ENCODE results near the gene ALDH1L1.
"Not testable (repeated sequence)": the region's sequence is repeated elsewhere in the genome, so short reads cannot be mapped to it uniquely, and the experiment has no call there.

Gene ALDH1L1

DNA sequence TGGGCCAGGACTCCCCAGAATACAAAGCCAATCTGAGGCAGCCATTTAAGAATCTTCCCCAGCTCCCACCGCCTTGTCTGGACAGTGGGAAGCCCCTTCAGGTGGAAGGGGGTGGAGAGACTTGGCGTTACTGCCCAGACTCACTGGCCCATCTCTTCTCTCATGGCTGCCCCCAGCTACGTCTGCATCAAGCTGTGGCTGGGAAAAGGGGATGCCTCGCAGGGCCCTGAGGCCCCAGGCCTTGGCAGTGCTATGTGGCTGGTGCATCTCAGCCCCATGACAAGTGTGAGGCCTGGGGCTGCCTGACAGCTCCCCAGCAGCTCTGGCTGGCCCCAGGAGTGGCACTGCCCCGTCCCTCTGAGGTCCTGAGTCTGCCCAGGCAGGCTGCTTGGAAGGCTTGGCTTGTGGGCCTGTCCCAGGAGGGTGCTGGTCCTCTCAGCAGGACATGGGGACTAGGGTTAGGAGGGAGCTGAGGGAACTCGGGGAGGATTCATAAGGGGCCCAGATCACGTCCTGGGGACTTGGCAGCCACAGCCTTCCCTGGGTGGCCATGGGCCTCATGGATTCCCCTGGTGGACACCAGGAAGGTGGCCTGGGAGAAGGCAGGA is 76.3 kb downstream of the ALDH1L1 start:
- DNase-seq = no peak

DNA sequence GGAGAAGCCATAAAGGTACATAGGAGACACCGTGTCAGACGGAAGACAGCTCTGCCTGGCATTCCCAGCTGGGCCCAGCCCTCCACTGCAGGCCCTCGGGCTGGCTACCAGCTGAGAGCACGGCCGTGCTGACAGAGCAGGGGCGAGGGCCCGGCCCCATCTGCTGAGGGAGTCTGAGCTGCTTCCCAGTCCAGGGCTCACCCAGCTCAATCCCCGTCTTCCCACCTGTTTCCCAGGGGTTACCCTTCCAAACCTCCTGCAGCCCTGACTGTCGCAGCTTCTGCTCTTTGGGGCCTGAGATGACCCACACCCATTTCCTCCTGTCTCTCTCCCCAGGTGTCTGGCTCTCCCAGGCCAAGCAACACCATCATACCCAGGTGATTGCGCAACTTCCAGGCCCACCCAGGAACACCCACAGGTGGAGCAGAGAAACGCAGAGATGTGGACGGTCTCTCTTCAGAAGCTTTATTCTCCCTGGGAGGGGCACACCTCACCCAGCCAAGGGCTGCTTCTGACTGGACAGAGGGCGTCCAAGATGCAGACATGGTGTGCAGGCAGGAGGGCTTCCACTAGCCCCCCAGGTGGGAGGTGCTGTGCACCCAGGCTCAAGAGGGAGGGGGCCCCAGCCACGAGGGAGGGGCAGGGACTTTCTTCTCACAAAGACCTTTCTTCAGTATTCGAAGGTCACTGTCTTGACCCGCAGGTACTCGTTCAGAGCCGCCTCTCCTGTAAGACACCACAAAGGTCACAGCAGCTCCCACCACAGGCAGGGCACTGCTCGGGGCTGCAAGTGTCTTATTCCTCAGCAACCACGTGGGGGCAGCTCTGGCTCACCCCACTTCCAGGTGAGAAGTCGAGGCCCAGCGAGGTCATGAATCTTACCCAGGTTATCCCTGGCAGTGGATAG is 77.0 kb downstream of the ALDH1L1 start:
- no peak for DNase-seq

DNA sequence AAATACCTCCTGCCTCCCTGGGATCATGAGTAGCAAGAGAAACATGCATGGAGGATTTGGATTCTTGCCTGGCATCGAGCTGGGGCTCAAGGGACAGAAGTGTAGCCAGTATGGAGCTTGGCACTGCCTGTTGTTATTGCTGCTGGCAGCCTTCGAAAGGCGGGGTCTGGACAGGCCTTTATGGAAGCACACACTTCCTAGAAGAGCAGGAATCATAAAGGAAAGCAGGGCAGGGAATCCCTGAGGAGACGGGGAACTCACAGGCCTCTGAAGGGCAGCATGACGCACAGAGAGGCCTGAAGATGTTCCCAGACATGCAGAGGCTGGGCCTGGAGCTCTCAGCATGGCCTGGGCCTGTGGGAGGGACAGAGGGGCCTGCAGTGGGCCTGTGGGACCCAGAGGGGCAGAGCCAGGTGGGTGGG is 77.8 kb downstream of the ALDH1L1 start:
- no peak for DNase-seq

DNA sequence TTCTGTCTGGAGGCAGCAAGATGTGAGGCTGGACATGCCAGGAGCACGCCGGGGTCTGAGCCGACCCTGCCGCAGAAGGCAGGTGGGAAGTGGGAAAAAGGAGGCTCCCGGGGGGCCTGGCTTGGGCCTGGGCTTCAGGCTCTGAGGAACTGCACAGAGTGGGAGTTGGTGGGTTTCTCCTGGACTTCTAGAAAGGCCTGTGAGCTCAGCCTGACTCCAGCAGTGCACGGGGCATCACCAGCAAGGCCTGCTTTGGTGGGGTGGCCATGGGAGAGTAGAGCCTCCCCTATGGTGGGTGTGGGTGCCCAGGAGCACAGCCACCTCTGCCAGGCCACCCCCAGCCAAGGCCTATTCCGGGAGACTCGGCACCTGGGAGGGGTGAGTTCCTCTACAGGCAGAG is 78.4 kb downstream of the ALDH1L1 start:
- no peak for DNase-seq

DNA sequence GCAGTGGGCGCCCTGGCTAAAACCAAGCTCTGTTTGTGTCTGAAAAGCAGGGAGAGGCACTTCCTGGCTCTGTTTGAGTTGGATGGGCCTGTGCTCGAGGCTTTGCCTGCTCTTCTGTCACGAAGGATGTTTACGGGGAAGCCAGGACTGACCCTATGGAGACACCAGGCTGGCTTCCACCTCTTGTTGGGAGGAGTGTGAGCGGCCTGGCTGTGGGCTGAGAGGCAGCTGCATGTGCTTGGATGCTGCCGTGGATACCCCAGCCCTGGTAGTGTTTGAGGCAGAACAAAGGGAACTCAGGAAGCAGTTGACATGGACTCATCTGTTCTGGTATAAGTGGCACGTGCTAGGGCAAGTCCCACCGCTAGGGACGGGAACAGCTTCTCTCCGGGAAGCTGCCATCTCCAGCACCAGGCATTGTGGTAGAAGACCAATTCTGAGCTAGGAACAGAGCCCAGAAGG is 78.8 kb downstream of the ALDH1L1 start:
- no peak for DNase-seq

DNA sequence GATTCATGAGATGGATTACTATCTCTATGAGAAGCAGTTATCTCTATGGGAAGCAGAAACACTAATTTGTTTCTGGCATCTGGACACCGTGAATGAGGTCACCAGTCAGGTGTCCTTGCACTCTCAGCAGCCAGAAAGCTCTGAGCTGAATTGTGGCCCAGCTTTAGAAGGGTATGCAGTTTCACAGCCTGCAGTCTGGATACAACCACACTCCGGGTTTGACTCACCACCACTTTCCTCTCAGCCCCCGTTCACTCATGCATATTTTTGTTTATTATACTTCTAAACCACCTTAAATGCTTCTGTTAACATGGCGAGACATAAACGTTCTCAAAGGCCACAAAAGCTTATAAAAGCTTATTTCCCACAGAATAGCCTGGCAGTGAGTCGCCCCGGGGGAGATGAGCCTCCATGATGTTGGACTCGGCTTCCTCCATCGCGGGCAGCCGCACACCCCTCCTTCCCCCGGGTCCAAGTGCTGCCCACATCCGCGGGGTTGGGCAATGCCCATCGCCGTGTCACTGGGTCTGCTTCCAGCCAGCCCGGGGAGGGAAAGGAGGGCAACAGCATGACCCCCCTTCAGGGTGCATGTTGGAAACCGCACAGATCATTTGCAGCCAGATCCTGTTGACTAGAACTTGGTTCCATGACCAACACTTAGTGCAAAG is 79.6 kb downstream of the ALDH1L1 start:
- no peak for DNase-seq

DNA sequence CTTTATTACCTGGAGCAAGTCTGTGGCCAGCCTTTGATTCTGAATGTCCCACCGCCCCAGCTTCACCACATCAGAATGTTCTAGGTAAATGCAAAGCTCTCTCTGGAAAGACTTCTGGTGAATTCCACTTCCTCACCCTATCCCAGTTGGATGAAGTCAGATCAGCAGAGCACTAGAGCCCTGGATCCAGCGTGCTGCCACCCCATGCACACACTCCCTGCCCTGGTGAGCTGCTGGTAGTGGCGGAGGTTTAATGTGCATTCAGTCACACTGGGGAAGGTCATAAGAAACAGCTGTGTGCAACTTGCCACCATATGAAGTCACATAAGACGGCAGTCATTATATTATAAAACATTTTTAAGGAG is 80.1 kb downstream of the ALDH1L1 start:
- DNase-seq = no peak

DNA sequence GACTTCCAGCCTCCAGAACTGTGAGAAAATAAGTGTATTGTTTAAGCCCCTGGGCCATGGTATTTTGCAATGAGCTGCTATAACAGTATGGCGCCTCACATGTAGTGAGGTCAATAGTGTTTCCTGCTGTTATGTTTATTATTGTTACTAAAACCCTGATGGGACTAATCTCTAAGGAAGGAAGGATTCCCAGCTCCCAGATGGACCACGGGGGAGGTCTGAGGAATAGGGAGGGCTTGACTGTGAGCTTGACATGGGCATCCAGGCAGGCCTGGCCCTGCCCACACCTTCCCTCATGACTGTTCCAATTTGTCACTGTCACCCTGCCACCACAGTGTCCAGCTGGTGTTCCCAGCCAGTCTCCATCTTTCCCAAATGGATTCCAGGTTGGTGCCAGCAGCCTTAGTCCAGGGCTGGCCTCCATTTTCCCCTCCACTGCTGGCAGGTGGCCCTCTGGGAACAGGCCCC is 82.0 kb downstream of the ALDH1L1 start:
- DNase-seq = no peak

DNA sequence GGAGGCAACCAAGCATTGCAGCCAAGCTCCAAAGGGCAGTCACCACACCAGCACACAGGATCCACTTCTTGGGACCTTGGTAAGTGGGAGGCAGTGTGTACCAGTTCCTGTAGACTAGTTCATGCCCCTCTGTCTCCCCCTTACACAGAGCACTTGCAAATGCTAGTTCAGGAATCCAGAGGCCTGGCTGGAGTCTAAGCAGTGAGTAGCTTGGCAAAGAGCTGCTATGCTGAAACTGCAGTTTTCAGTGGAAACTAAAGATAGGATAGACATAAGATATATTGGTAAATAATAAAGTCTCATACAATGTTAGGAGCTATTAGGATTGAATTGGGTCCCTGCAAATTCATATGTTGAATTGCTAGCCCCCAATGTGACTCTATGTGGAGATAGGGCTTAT is 82.6 kb downstream of the ALDH1L1 start:
- no peak for DNase-seq

DNA sequence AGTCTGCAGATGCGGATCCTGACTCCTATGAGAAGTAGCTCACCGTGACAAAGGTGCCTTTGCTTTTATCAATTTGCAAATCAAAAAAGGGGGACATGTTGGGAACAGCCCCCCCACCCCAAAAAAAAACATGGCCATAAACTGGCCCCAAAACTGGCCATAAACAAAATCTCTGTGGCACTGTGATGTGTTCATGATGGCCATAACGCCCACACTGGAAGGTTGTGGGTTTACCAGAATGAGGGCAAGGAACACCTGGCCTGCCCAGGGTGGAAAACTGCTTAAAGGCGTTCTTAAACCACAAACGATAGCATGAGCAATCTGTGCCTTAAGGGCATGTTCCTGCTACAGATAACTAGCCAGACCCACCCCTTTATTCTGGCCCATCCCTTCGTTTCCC is 84.1 kb downstream of the ALDH1L1 start:
- DNase-seq = not testable (repeated sequence)

DNA sequence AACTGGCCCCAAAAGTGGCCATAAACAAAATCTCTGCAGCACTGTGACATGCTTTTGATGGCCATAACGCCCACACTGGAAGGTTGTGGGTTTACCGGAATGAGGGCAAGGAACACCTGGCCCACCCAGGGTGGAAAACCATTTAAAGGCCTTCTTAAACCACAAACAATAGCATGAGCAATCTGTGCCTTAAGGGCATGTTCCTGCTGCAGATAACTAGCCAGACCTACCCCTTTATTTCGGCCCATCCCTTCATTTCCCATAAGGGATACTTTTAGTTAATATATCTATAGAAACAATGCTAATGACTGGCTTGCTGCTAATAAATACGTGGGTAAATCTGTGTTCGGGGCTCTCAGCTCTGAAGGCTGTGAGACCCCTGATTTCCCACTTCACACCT is 88.3 kb downstream of the ALDH1L1 start:
- DNase-seq = not testable (repeated sequence)

DNA sequence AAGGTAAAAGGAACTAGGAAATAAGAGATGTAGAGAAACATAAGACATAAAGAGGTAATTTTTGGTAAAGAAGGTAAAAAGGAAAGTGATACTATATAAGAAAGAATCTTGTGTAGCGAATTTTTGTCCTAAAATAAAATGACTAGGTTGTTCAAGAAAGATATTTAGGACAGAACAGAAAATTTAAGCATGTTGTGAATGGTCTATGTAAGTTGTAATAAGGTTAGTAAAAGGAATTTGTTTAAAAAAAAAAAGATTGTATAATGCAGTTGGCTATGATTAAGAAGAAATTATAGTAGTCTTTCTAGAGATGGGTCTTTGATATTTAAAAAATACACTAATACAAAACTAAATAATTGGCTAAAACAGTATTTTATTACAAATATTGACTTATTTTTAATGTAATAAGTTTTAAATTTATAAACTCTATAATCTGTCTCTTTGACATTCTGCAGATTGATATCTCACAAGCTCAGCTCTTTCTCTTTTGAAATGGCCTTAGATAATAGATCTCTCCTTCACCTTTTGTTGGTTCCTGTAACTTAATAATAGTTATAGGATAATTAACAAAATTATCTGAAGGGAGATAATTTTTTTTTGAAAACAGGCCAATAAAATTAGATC is 92.7 kb downstream of the ALDH1L1 start:
- DNase-seq = no peak

DNA sequence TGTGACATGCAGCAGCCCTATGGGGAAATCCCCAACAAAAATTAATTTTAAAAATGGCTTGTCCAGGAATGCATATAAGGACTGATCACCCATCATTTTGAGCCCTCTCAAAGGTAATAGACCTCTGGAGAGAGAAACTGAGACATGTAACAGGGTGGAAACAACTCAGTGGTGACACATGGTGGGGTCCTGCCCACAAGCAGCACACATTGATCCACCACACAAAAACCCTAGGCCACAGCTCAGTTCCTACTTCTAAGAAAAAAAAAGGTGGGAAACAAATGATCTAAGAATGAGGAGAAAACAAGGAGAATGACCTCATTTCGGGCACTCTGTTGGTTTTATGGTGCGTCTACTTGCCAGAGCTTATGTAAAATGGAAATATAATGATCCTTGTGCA is 94.5 kb downstream of the ALDH1L1 start:
- no peak for DNase-seq

DNA sequence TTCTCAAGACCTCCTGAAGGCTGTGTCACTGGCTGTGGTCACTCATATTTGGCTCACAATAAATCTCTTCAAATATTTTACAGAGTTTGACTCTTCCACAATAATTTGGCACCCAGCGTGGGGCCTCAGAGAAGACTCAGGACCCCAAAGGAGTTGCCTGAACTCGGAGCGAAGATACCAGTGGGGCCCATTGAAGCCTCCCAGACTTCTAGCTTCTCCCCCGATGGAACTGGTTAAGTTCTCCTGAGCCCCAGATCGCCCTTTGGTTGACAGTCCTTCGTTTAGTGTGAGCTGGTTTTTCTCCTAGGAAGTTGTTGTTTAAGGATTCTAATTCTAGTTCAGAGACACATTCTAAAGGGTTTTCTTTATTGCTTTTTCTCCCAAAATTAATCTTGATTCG is 95.1 kb downstream of the ALDH1L1 start:
- no peak for DNase-seq

DNA sequence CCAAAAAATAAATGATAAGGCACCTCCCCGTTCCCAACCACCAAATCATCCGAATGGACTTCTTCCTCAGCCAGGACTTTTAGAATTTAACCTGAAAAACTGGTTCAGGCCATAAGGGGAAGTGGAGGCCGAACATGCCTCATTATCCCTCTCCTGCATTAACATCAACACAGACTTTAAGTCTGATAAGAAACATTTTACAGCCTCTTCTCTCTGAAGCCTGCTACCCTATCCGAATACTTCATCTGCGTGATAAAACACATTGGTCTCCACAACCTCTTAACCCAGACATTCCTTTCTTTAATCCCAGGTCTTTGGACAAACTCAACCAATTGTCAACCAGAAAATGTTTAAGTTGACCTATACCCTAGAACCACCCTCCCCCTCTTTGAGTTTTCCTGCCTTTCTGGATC is 95.6 kb downstream of the ALDH1L1 start:
- no peak for DNase-seq

DNA sequence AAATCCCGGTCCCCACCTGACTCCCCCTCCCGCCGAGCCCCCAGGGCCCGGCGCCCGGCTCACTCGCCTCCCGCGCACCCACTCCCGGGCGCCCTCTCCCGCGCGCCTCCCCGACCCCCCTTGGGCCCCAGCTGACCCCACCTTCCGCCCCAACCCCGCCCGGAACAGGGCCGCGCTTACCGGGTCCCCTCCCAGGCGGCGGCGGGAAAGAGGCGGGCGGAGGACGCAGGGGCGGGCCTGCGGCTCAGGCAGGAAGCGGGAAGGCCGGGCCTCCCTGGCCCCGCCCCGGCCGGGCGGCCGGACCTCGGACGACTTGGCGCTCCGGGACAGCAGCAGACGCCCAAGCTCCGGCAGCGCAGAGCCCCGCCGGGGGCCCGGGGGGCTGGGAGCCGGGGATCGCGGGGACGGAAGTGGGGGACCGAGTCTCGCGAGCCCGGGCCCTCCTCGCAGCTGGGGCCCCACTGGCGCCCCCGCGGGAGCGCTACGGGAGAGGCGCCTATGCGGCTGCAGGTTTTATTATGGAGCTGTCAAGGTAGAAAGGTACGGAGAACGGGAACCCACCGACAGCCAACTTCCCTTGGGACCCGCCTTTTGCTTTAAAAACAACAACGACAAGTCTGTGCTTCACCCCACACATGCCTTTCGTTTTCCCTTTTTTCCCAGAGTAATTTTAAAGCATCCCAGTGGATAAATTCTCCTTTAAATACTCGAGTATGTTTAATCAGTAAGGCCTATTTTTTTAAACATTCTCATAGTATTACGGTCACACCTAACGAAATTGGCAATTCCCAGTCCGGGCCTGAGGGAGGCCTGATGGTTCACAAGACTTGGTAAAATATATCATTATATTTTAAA is 96.2 kb downstream of the ALDH1L1 start, which contains the start of gene SLC41A3:
Gene SLC41A3 (minus strand): TSS at position 212 of the 855 bp plus-strand sequence. CDS start 15,905 bp downstream, outside the sequence.
- peak; percentile 76 for DNase-seq

DNA sequence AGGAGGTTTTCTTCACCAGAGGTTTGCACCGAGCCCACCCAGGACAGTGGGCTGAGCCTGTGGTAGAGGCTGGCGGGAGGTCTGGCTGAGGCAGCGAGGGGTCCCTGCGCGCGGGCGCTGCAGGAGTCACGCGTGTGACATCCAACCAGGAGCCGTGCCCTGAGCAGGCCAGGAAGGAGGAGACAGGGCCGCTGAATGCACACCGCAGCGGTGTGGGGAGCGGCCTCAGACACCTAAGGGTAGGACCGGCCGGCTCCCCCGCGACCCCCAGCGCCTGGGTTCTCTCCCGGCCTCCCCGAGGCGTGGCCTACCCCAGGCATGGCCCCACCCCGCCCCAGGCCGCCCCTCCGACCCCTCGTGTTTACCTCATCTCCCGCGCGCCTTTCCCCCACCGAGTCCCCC is 96.9 kb downstream of the ALDH1L1 start:
- peak; percentile 45 for DNase-seq

DNA sequence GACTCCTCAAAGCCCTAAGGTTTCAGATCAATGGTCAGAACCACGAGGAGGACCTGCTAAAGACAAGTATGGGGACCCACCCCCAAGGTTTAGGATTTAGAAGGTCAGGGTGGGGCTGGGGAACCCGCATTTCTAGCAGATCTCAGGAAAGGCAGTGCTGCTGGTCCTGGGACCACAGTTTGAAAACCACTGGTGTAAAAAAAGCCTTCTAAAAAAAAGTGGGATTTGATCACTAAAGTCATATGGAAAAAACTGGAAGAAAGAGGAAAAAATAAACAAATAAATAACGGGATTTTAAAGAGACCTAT is 97.3 kb downstream of the ALDH1L1 start:
- DNase-seq = no peak

DNA sequence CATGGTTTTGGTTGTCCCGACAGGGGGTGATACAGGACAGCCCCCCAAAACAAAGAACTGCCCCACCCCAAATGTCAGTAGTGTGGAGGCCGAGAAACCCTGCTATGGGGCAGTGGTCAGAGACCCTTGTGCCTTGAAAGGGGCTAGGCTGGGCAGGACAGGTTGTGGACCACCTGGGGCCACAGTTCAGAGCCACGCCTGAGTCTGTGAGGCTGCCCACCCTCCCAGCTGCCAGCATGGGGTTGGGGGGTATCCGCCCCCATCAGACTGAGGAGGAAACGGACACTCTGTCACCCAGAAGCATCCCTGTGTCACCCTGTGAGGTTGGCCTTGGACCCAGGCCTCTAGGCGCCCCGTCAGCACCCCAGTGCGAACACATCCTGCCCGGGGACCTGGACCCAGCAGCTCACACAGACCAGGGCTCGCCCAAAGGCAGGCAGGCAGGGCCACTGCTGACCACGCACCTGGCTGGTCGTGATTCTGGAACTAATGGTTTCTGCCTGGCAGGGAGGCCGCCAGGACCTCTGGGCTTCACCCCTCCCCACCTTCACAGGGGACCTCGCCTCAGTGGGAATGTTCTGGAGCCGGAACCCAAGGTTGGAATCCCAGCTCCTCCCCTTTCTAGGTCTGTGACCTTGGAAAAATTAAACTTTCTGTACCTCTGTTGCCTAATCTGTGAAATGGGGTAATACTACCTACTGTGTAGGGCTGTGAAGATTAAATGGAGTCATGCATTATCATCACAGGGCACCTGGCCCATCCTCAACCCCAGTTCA is 97.8 kb downstream of the ALDH1L1 start:
- no peak for DNase-seq

DNA sequence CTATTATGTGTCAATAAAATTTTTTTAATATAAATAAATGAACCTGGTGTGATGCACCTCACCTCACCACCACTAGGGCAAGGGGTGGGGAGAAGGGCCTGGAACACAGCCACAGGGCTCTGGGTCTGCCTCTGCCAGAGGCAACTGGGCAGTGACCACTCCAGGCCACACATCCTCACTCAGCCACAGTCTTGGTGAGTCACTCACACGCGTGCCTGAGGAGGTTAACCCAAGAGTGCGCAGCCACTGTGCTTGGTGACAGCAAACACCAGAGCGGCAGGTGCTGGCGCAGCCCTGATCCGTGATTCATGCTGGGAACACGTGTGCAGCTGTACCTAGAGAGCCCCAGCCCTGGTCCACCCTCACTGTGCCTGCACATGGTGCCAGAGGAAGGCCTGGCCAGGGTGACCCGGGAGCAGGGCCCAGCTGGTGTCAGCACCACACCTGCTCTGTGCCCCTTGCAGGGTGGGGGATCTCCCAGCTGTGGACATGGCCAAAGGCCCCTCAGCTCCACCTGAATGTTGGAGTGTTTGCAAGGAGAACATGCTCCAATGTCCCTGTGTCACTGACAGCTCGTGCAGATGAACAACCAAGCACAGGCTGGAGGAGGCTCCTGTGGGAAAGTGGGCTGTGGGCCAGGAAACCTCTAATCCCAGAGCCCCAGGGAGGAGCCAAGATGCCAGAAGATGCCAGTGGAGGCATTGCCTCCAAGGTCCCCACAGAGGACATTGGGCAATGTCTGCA is 98.6 kb downstream of the ALDH1L1 start:
- DNase-seq = peak; percentile 52

DNA sequence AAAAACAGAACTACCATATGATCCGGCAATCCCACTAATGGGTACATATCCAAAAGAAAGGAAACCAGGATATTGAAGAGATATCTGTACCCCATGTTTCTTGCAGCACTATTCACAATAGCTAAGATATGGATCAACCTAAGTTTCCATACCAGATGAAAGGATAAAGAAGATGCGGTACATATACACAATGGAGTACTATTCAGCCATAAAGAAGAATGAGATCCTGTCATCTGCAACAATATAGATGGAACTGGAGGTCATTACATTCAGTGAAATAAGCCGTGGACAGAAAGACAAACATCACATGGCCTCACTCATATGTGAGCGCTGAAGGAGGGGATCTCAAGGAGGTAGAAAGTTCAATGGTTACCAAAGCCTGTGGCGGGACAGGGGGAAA is 99.4 kb downstream of the ALDH1L1 start:
- no peak for DNase-seq

Measured in NCI-H226 (cell line).